ENCODE measurements around the gene KRABD2.

KRABD2 gene

GRCh38 chr17:8384801-8385378 is 8.4 kb upstream of the KRABD2 start:
- H3K36me3 Mint-ChIP-seq, result peaks cover 17 to 20% of the 10 kb centered on the region in 2 donors
- intact Hi-C loops (cut with micrococcal nuclease), result loop anchor here (5.0 to 10.0 kb wide), 3 partner anchors 52 to 400 kb away; partner anchors contain the start of genes CCDC42 (in 2 of the 2) and NDEL1 (in 1 of the 2)
- Histone ChIP-seq H3K4me2 (replicated peaks; ENCODE audit: extremely low read depth, low read length, poor library complexity, severe bottlenecking) (no peak overlapping the region), H4K20me1 (ENCODE audit: insufficient read depth, low read length) (peaks cover 23% of the 10 kb centered on the region), H3K79me2 (ENCODE audit: insufficient read depth, low read length) (peaks cover 31% of the 10 kb centered on the region), H3K4me1 (ENCODE audit: control insufficient read depth in 1 of 2, insufficient read depth in 2 of 2, low read length in 2 of 2) (peaks cover 28 to 34% of the 10 kb centered on the region in 2 donors), H3K4me3 (replicated peaks in 1 of 3; ENCODE audit: low read depth in 2 of 3, low read length in 3 of 3) (no peak overlapping the region), H3K36me3 (replicated peaks in 1 of 2; ENCODE audit: control insufficient read depth in 1 of 2, insufficient read depth in 2 of 2, low read length in 2 of 2) (peaks cover 17 to 18% of the 10 kb centered on the region in 2 donors), H3K27me3 (ENCODE audit: control insufficient read depth in 2 of 2, insufficient read depth in 2 of 2, low read length in 2 of 2) (no peaks in the 10 kb centered on the region), H3K9me3 (replicated peaks in 1 of 2; ENCODE audit: control insufficient read depth in 1 of 2, insufficient read depth in 1 of 2, low read length in 2 of 2) (no peaks in the 10 kb centered on the region), H3K9ac (ENCODE audit: insufficient read depth, low read length, poor library complexity, severe bottlenecking) (no peak overlapping the region), H2AFZ (ENCODE audit: insufficient read depth, low read depth, low read length, poor library complexity, severe bottlenecking) (no peak overlapping the region), H3K27ac (ENCODE audit: low read depth in 1 of 2, low read length in 2 of 2) (no peak overlapping the region)
- no peak for TF ChIP-seq CTCF (IDR thresholded peaks at IDR 0.05)
- no peak for DNase-seq
- no peaks in the 10 kb centered on the region for H3K9me3 Mint-ChIP-seq
- H3K27ac Mint-ChIP-seq, result peak overlapping the region in 1 of 7 donors; percentile 74
- H3K4me3 Mint-ChIP-seq, result peak overlapping the region in 1 of 2 donors; percentile 64
- no peaks in the 10 kb centered on the region for H3K27me3 Mint-ChIP-seq (ENCODE audit: low read depth in 3 of 3)
- peaks cover 34% of the 10 kb centered on the region for H3K4me1 Mint-ChIP-seq
- WGBS (ENCODE audit: insufficient coverage), result 86% methylated on average over 6 of the region's 12 CpGs

DNA sequence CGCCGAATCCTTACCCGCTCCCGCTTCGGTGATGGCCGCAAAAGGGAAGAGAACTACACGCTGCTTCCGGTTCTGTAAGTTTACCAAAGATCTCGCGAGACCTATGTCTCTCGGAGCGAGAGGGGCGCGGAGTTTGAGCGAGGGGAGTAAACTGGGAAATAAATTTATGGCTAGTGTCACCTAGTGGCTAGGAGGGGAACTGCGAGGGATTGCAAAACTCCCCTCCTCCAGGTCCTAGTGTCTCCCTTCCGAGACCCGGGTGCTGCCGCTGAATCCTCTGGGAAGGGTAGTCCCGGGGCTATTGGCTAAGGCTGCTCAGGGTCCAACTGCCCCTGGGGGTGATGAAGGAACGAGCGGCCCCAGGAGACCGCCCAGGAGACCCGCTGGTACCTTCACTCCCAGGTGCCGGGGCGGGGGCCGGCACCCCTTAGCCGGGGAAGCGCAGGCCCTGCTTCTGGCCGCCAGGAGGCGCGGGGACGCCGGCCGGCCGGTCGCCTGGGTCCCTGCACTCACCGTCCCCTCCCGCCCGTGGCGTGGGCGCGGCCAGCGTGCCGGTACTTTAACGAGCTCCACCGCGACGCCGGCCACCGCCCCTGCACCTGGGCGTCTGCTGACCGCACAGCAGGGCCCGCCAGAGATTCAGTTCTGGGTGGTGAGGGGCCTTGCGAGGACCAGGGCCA is 6.8 kb upstream of the KRABD2 start, which contains the start of gene RPL26:
TSS of gene RPL26 (minus strand) at position 51 of the 680 bp plus-strand sequence. CDS start 883 bp downstream, outside the sequence.
- Histone ChIP-seq H2AFZ (ENCODE audit: insufficient read depth, low read depth, low read length, poor library complexity, severe bottlenecking) (peak within 1 kb of the TSS; percentile 94), H3K9me3 (replicated peaks in 1 of 2; ENCODE audit: control insufficient read depth in 1 of 2, insufficient read depth in 1 of 2, low read length in 2 of 2) (no peaks in the 10 kb centered on the region), H3K36me3 (replicated peaks in 1 of 2; ENCODE audit: control insufficient read depth in 1 of 2, insufficient read depth in 2 of 2, low read length in 2 of 2) (peaks cover 33 to 34% of the 10 kb centered on the region in 2 donors), H3K4me3 (replicated peaks in 1 of 3; ENCODE audit: low read depth in 2 of 3, low read length in 3 of 3) (peak within 1 kb of the TSS; percentile 72 to 89 (median 74)), H3K4me1 (ENCODE audit: control insufficient read depth in 1 of 2, insufficient read depth in 2 of 2, low read length in 2 of 2) (peaks cover 28 to 34% of the 10 kb centered on the region in 2 donors), H3K27ac (ENCODE audit: low read depth in 1 of 2, low read length in 2 of 2) (peak within 1 kb of the TSS; percentile 60 to 79), H3K27me3 (ENCODE audit: control insufficient read depth in 2 of 2, insufficient read depth in 2 of 2, low read length in 2 of 2) (no peaks in the 10 kb centered on the region), H3K9ac (ENCODE audit: insufficient read depth, low read length, poor library complexity, severe bottlenecking) (peak within 1 kb of the TSS; percentile 80), H4K20me1 (ENCODE audit: insufficient read depth, low read length) (peaks cover 39% of the 10 kb centered on the region), H3K79me2 (ENCODE audit: insufficient read depth, low read length) (peaks cover 38% of the 10 kb centered on the region), H3K4me2 (replicated peaks; ENCODE audit: extremely low read depth, low read length, poor library complexity, severe bottlenecking) (peak within 1 kb of the TSS; percentile 97)
- H3K36me3 Mint-ChIP-seq, result peaks cover 33 to 36% of the 10 kb centered on the region in 2 donors
- intact Hi-C loops (cut with micrococcal nuclease), result loop anchor here (5.0 to 10.0 kb wide), 3 partner anchors 54 to 402 kb away; partner anchors contain the start of genes CCDC42 (in 2 of the 2) and NDEL1 (in 1 of the 2)
- no peaks in the 10 kb centered on the region for H3K9me3 Mint-ChIP-seq
- no peaks in the 10 kb centered on the region for H3K27me3 Mint-ChIP-seq (ENCODE audit: low read depth in 3 of 3)
- under 1% methylated on average over 47 of the region's 55 CpGs for WGBS (ENCODE audit: insufficient coverage)
- peak; percentile 96 to 99 (median 97) for DNase-seq
- peak within 1 kb of the TSS; percentile 89 to 95 (median 93) for H3K27ac Mint-ChIP-seq
- peak within 1 kb of the TSS; percentile 95 to 98 for H3K4me3 Mint-ChIP-seq
- peaks cover 34% of the 10 kb centered on the region for H3K4me1 Mint-ChIP-seq
- TF ChIP-seq CTCF (IDR thresholded peaks at IDR 0.05), result peak; percentile 100
